Measurements from ENCODE around the gene WWP2. TPM values are rescaled to one million over a fixed set of nuclear protein-coding genes. Genes with fewer than 3 reads are reported as not detected.

Gene WWP2
- total RNA-seq, 1 experiment from 2014 or later, result 40.2 TPM

DNA sequence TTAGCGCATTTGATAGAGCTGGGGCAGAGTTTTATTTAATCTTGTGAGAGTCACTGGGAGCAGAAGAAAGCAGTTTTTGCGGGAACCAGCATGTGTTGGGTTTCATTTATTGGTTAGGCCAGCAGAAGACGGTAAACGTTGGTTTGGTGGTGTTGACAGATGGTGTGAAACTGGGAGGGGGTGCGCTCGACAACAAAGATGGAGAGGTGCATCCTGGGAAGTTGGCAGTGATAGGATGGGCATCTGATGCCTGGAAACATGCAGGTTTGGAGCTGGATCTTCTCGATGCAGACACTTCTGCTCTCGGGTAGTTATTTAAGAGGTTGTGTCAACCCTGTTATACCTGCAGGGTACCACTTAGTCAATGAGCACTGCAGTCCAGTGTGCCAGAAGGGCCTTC lies 164.1 kb downstream of the WWP2 start:
- H3K79me1 ChIP-seq (ENCODE audit: insufficient read depth, low read depth, low read length, poor library complexity, severe bottlenecking), result no peaks in the 10 kb centered on the region
- no peak overlapping the region for H2BK15ac ChIP-seq (ENCODE audit: low read depth, low read length)
- DNase-seq, result no peak
- H3K27ac ChIP-seq (ENCODE audit: insufficient read length, low read depth, low read length), result no peak overlapping the region
- no peak overlapping the region for H3K4me2 ChIP-seq (ENCODE audit: insufficient read depth, insufficient read length, low read length)
- no peak for TF ChIP-seq CTCF (conservative IDR thresholded peaks at IDR 0.05)
- peaks cover 2 to 20% (median 6%) of the 10 kb centered on the region in 3 experiments; a peak in 6 of 7 replicates for H3K36me3 Mint-ChIP-seq (ENCODE audit: insufficient read depth in 1 of 3, low read depth in 3 of 3)
- no peak overlapping the region for H3K14ac ChIP-seq (ENCODE audit: insufficient read depth, low read length)
- H3K9ac ChIP-seq (ENCODE audit: extremely low read depth, insufficient read length, low read length), result no peak overlapping the region
- H3K27me3 ChIP-seq (ENCODE audit: insufficient read depth, low read length), result no peaks in the 10 kb centered on the region
- peaks cover 22 to 40% of the 10 kb centered on the region in 2 experiments for H3K4me1 Mint-ChIP-seq
- H3K4me1 ChIP-seq (ENCODE audit: insufficient read depth, low read length), result peaks cover 6% of the 10 kb centered on the region; the same call in 1 of the 2 replicates
- no peak overlapping the region for H4K5ac ChIP-seq (ENCODE audit: insufficient read length, low read depth, low read length)
- H3K9me3 ChIP-seq (ENCODE audit: control insufficient read depth, low read depth, low read length), result no peaks in the 10 kb centered on the region
- H3K4me3 Mint-ChIP-seq, result no peak overlapping the region
- H3K23ac ChIP-seq (ENCODE audit: insufficient read length, low read depth, low read length), result no peak overlapping the region
- H3K23me2 ChIP-seq (ENCODE audit: insufficient read length, low read depth, low read length, poor library complexity, severe bottlenecking), result no peaks in the 10 kb centered on the region
- no CpG with 5 or more reads among the region's 8 CpGs for WGBS (ENCODE audit: extremely low coverage, insufficient read length, low lambda C conversion rate)
- H2BK5ac ChIP-seq (ENCODE audit: insufficient read length, low read length), result no peak overlapping the region
- H2BK20ac ChIP-seq (ENCODE audit: low read depth, low read length, poor library complexity, severe bottlenecking), result no peak overlapping the region
- no peaks in the 10 kb centered on the region for H3K79me2 ChIP-seq (ENCODE audit: insufficient read depth, low read length)
- H3K4ac ChIP-seq (ENCODE audit: low read depth, low read length), result no peak overlapping the region
- H2AFZ ChIP-seq (ENCODE audit: low read length), result no peak overlapping the region
- no peak overlapping the region for H4K8ac ChIP-seq (replicated peaks; ENCODE audit: insufficient read length, low read depth, low read length)
- H3K56ac ChIP-seq (ENCODE audit: insufficient read length, low read depth, low read length), result no peak overlapping the region
- no peak overlapping the region for H3K18ac ChIP-seq (ENCODE audit: insufficient read length, low read depth, low read length)
- no peak overlapping the region for H3T11ph ChIP-seq (ENCODE audit: low read length)
- H4K20me1 ChIP-seq (ENCODE audit: control insufficient read depth, insufficient read depth, insufficient read length), result no peaks in the 10 kb centered on the region
- no peak overlapping the region for H2BK12ac ChIP-seq (ENCODE audit: insufficient read length, low read depth, low read length)
- H3K27me3 Mint-ChIP-seq (ENCODE audit: low read depth), result no peaks in the 10 kb centered on the region; the same call in 1 of the 2 replicates
- no peak overlapping the region for H2AK5ac ChIP-seq (ENCODE audit: insufficient read length, low read length)
- no peaks in the 10 kb centered on the region for H3K9me3 Mint-ChIP-seq
- no peak overlapping the region for H2BK120ac ChIP-seq (ENCODE audit: low read depth, low read length, poor library complexity, severe bottlenecking)
- H4K91ac ChIP-seq (ENCODE audit: insufficient read length, low read depth, low read length), result no peak overlapping the region
- H3K27ac Mint-ChIP-seq, result peak overlapping the region in 2 of 3 experiments; percentile 5 to 36; a peak in 4 of 7 replicates

All from H9 (cell line).